HG03439 (cell line): Measurements from ENCODE around the gene PWWP2B.
"Not testable (repeated sequence)": the region's sequence is repeated elsewhere in the genome, so short reads cannot be mapped to it uniquely, and the experiment has no call there.

Source experiments
- ATAC-seq: cut with Tn5 transposase; IDR thresholded peaks from one replicate; pipeline ENCODE4 v1.9.1; 2021; ENCODE audit warnings: mild to moderate bottlenecking, moderate library complexity; ENCODE audit not compliant: unreplicated experiment

The PWWP2B gene

DNA sequence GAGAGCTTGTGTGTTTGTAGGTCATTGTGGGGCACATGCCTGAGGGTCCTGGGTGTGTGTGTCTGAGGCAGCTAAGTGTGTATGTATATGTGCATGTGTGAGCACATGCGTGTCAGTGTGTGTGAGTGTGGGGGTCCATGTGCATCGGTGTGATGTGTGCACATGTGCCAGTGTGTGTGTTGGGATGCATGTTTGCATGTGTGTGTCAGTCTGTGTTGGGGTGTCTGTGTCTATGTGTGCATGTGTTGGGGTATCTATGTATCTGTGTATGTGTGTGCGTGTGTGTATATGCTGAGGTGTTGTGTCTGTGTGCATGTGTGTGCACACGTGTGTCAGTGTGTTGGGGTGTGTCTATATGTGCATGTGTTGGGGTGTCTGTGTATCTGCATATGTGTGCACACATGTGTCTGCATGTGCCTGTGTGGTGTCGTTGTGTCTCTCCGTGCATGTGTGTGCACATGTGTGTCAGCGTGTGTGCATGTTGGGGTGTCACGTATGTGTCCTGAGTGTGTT lies 33.3 kb downstream of the PWWP2B start:
- no peak for ATAC-seq

- ATAC-seq, result no peak
These were observed 33.9 kb downstream of the PWWP2B start for GRCh38 chr10:132430861-132431271.

GRCh38 chr10:132431537-132432175 lies 34.7 kb downstream of the PWWP2B start:
- no peak for ATAC-seq

- no peak for ATAC-seq
These were observed 35.2 kb downstream of the PWWP2B start for GRCh38 chr10:132432176-132432540.

DNA sequence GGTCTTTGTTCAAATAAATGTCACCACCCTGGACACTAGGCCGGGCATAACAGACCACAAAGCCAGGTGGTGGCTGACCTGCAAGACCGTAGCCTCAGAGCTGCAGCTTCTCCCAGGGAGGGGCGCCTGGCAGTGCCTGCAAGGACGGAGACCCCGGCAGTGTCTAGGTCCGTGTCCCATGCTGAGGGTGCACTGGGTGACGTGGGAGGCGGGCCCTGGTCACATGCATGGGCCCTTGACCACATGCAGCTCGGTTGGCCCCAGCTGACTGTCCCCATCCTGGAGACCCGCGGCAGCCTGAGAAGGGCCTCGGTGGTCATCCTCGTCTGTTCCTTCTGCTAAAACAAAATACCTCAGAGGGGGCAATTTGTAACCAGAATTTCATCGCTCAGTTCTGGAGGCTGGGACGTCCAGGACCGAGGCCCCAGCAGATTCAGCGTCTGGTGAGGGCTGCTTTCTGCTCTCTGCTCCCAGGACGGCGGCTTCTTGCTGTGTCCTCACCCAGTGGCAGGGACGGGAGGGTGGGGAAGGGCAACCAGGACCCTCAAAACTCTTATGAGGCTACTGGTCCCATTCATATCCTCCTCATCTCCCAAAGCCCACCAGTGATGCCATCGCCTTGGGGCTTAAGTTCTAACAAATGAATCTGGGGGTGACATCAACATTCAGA lies 36.8 kb downstream of the PWWP2B start:
- ATAC-seq, result no peak

GRCh38 chr10:132434405-132435005 lies 37.5 kb downstream of the PWWP2B start:
- no peak for ATAC-seq

DNA sequence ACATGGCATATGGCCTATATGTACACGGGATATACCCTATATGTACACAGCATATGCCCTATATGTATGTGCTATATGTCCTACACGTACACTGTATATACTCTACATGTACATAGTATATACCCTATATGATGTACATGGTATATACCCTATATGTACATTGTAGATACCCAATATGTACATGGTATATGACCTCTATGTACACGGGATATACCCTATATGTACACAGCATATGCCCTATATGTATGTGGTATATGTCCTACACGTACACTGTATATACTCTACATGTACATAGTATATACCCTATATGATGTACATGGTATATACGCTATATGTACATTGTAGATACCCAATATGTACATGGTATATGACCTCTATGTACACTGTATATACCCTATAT lies 38.3 kb downstream of the PWWP2B start:
- not testable (repeated sequence) for ATAC-seq

- not testable (repeated sequence) for ATAC-seq
These were observed 39.1 kb downstream of the PWWP2B start for GRCh38 chr10:132436096-132436495.

DNA sequence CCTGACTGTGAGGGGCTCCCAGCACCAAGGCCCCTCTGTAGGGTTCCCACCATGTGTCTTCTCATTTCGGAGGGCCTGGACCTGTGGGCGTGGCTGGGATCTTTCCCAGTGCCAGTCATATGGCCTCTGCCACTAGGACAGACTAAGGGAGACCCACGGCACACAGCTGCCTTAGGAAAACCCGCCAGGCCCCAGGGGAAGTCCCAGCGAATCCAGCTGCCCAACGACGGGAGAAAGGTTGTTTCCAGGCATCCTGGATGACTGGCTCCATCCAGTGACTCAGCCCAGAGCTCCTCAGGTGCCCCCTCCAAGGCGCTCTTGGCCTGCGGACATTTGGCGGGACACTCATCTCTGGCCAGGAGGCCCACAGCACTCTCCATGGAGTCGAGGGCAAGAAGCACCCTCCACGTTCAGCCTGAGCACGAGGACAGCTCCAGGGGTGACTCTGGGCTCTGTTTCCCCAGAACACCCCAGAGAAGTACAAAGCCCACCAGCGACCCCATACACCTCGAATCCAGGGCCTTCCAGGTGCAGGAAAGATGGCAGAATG lies 39.9 kb downstream of the PWWP2B start:
- ATAC-seq, result no peak

DNA sequence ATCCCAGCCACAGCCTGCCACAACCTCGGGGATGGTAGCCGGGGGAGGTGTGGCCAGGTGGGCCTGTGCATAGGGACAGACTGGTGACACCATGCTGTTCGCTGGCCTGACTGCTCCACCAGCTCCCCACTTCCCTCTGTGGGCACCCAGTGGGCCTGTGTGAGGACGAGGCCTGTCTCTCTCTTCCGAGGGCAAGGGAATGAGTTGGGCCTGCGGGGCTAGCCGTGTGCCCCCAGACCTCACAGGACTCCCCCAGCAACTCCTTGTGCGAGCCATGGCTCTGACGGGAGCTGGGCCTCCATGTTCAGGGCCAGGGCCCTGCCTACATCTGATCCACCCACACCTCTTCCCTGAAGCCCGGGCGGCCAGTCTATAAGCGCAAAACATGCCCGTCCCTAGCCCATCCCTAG lies 40.5 kb downstream of the PWWP2B start:
- ATAC-seq, result no peak

DNA sequence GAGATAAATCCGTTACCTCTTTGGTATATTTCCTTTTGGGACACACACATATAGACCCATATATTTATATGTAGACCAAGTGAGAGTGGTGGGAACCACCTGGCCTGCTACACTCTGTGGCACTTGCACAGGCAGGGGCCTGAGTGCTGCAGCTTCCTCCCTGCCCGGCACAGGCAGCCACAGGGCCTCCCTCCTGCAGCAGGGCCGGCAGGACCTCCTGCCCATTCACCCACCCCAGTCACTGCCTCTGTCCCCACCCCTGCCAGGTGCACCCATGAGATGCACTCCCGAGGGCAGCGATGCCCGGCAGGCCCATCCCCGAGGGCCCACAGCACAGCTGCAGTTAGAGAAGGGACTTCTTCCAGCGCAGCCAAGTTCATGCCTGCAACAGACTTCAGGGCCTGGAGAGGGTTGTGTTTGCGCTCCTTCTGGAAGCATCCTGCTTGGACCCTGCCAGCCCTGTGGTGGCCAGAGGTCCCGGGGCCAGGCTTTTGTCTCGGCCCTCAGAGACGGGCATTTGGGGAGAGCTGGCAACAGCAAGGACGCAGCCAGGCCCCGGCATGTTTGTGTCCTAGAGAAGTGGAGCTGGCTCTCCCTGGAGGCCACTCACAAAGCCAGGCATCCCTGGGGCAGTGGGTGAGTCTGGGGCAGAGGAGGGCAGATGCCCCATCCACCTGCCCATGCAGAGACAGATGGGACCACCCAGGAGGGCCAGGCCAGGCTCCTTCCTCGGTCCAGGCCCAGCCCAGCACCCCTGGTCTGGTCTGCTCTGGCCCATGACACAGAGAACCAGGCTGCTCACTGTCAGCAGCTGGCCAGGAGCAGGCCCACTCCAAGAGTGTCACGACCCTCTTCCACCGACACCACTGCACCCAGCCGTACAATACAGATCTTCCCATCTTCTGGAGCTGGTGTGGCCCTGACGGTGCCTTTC lies 41.4 kb downstream of the PWWP2B start:
- ATAC-seq, result no peak

GRCh38 chr10:132439025-132439388 lies 42.0 kb downstream of the PWWP2B start:
- ATAC-seq, result no peak

DNA sequence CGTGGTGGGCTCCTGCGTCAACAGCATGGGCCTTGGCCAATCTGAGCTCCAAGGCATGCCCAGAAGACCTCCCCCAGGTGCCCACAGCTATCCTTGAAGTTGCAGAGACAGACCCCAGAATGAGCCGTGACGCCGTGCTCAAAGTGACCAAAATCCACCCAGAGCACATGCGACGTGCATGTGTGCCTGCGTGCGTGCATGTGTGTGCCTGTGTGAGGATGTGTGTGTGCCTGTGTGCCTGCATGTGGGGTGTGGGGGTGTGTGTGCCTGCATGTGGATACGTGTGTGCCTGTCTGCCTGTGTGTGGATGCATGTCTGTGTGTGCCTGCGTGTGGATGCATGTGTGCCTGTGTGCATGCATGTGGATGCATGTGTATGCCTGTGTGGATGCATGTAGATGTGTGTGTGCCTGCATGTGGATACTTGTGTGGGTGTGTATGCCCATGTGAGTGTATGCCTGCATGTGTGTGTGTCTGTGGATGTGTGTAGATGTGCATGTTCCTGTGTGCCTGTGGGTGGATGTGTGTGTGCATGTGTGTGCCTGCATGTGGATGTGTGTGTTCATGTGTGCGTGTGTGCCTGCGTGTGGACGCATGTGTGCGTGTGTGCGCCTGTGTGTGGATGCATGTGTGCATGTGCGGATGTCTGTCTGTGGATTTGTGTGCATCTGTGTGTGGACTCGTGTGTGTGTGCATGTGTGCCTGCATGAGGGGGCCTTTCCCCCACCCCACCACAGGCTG lies 42.6 kb downstream of the PWWP2B start:
- ATAC-seq, result no peak

- no peak for ATAC-seq
These were observed 44.0 kb downstream of the PWWP2B start for GRCh38 chr10:132440791-132441565.

DNA sequence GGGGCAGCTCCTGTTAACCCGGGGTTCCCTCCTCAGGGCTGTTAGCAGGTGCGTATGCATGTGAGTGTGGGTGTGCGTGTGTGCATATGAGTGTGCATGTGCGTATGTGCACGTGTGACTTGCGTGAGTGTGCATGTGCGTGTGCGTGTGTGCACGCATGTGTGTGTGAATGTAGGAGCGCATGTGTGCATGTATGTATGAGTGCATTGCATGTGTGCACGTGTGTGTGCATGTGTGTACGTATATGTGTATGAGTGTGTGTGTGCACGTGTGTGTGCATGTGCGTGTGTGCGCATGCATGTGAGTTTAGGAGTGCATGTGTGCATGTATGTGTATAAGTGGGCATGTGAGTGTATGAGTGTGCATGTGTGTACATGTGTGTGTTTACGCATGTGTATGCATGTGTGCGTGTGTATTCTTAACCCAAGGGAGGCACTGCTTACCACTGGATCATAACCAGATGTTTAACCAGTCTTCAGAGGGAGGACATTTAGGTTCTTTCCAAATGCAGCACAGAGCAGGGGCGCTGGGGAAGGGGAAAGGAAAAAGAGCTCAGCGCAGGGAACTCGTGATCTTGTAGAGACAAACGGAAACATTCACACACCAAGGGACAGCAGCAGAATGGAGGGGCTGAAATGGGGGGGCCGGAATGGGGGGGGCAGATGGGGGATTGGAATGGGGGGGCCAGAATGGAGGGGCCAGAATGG lies 45.0 kb downstream of the PWWP2B start:
- ATAC-seq, result no peak

GRCh38 chr10:132442636-132443035 lies 45.6 kb downstream of the PWWP2B start:
- ATAC-seq, result no peak

GRCh38 chr10:132443605-132443982 lies 46.6 kb downstream of the PWWP2B start:
- no peak for ATAC-seq

GRCh38 chr10:132443983-132444876 lies 47.2 kb downstream of the PWWP2B start:
- no peak for ATAC-seq
